AG04449 (cell line): Measurements from ENCODE around the gene IGF1R.

Experiments used
- CTCF ChIA-PET: fragments of 350-600 bp; formaldehyde crosslinking; extraction: SDS; loops from one replicate; lab custom pipeline; 2021; ENCODE audit warnings: antibody characterized with exemption; lab: Yijun Ruan, JAX
- POLR2A ChIA-PET: fragments of 400-600, 350-600 bp; formaldehyde crosslinking; extraction: SDS; loops from one replicate; lab custom pipeline; 2020; ENCODE audit warnings: antibody characterized with exemption, inconsistent platforms; lab: Yijun Ruan, JAX
- DNase-seq: peaks from one replicate; pipeline ENCODE4 v3.0.0-alpha.2; 2010; ENCODE audit warnings: low read depth, low spot score
- H3K4me3 ChIP-seq: 2 replicates; pipeline ENCODE4 v1.5.1; 2011; ENCODE audit warnings: low read depth, mild to moderate bottlenecking, control low read depth, low read length
- CTCF ChIP-seq: IDR thresholded peaks from one replicate; pipeline ENCODE4 v1.5.1; 2011; ENCODE audit warnings: mild to moderate bottlenecking, moderate library complexity, low read length, control low read depth, inconsistent platforms; ENCODE audit not compliant: insufficient read depth; ENCODE audit errors: missing control alignments

The IGF1R gene

DNA sequence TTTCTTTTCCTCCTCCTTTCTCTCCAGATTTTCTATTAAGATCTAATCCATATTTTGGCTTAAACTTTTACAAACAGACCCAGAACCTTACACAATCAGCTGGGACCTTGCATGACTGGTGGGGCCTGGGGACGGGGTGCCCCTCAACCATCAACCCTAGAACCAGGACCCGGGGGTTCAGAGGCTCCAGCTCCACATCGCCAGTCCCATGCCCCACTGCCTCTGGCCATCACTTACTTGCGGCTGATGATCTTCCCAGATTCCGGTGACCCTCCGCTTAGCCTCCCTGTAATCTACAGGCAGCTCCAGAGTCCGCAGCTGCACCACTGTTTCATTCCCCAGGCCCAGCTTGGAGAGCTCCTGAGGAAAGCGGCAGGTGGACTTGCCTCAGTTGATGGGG is 322.5 kb downstream of the IGF1R start:
- DNase-seq, result no peak
- H3K4me3 ChIP-seq, result no peak overlapping the region
- TF ChIP-seq CTCF, result no peak
- CTCF ChIA-PET, result no interaction called here
- POLR2A ChIA-PET, result interaction anchor here (0.7 kb wide), 1 partner anchor 236 kb away, joined by 3 read pairs; no protein-coding TSS in a partner anchor

GRCh38 chr15:98976500-98976899 is 328.2 kb downstream of the IGF1R start:
- CTCF ChIA-PET, result interaction anchor here (0.9 kb wide), 1 partner anchor 83 kb away, joined by 3 read pairs; no protein-coding TSS in a partner anchor
- POLR2A ChIA-PET, result no interaction called here
- no peak for DNase-seq
- no peak overlapping the region for H3K4me3 ChIP-seq
- no peak for TF ChIP-seq CTCF

- no peak overlapping the region for H3K4me3 ChIP-seq
- CTCF ChIA-PET, result no interaction called here
Observed at GRCh38 chr15:98977441-98977840, 329.1 kb downstream of the IGF1R start.

DNA sequence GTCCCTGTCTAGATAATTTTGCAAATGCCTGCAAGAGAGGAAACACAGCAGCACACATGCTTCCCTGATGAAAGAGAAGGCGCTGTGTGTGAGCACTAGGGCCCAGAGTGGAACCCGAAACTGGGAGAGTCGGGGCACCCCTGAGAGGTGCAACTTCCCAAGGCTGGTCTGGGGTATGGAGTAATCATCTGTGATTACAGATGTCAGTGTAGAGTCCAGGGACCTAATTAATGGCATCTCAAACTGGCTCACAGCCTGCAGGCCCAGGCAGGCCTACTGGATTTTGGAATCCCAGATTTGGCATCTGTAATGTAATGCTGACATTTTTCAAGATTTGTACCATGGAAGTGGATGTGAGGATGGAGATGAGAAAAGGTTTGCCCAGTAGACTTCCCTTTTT is 329.8 kb downstream of the IGF1R start:
- ChIA-PET CTCF (no interaction called here), POLR2A (no interaction called here)
- no peak overlapping the region for H3K4me3 ChIP-seq
- no peak for TF ChIP-seq CTCF
- DNase-seq, result no peak

More at GRCh38 chr15:98977441-98977840, 329.1 kb downstream of the IGF1R start:
- no peak for DNase-seq
- no peak for TF ChIP-seq CTCF
- POLR2A ChIA-PET, result no interaction called here

DNA sequence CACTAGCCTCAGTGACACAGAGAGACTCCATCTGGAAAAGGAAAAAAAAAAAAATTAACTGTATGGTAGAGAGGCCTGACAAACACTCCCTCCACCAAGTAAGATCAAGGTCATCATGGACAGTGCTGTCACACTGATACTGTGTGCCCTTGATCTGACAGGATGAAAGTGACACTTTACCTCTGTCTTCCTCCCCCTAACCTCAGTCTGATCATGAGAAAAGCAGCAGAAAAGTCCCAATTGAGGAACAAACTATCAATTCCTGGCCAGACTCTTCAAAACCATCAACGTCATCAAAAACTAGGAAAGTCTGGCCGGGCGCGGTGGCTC is 332.5 kb downstream of the IGF1R start:
- CTCF ChIA-PET, result no interaction called here
- no peak overlapping the region for H3K4me3 ChIP-seq
- no peak for TF ChIP-seq CTCF
- no peak for DNase-seq
- POLR2A ChIA-PET, result no interaction called here

- ChIA-PET CTCF (no interaction called here), POLR2A (no interaction called here)
- H3K4me3 ChIP-seq, result no peak overlapping the region
- DNase-seq, result no peak
- TF ChIP-seq CTCF, result no peak
Observed at GRCh38 chr15:98981851-98982722, 333.7 kb downstream of the IGF1R start.
